NOMO-1 treated with DMSO at 0.1 percent for 48 hours (cell line): Measurements from ENCODE around the gene INPP1.
"Not testable (repeated sequence)": the region's sequence is repeated elsewhere in the genome, so short reads cannot be mapped to it uniquely, and the experiment has no call there.

Source experiments
- DNase-seq: peaks from one replicate; lab custom pipeline; 2025; ENCODE audit not compliant: unreplicated experiment; lab: John Stamatoyannopoulos, UW

INPP1 gene

DNA sequence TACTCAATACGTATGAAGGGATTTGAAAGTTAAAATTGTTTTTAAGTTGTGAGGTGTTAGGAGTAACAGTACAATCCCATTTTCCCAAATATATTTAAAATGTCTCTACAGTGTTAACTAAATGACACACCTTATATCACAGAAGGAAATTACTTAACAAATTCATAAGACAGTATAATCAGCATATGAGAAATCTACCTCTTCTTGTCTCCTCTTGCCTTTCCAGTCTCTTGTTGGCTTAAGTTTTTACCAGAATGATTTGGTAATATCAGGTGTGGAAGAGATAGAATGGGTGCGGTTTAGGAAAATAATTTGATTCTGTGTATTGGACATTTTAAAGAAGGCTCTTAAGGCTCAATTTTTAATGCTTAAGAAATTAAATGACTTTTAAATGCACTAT is 9.5 kb upstream of the INPP1 start:
- DNase-seq, result no peak

- no peak for DNase-seq
These were observed 8.7 kb upstream of the INPP1 start for GRCh38 chr2:190334479-190335224.

- DNase-seq, result no peak
These were observed 8.2 kb upstream of the INPP1 start for GRCh38 chr2:190335225-190335559.

- not testable (repeated sequence) for DNase-seq
These were observed 7.8 kb upstream of the INPP1 start for GRCh38 chr2:190335584-190335983.

DNA sequence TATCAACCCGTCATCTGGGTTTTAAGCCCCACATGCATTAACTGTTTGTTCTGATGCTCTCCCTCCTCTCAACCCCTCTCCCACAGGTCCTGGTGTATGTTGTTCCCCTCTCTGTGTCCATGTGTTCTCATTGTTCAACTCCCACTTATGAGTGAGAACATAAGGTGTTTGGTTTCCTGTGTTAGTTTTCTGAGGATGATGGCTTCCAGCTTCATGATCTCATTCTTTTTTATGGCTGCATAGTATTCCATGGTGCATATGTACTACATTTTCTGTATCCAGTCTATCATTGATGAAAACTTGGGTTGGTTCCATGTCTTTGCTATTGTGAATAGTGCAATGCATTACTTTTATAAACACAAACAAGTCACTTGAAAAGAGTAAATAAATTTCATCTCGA is 7.0 kb upstream of the INPP1 start:
- DNase-seq, result no peak

GRCh38 chr2:190338453-190338852 is 4.9 kb upstream of the INPP1 start:
- DNase-seq, result no peak

GRCh38 chr2:190339394-190339793 is 4.0 kb upstream of the INPP1 start:
- DNase-seq, result no peak

GRCh38 chr2:190340369-190340768 is 3.0 kb upstream of the INPP1 start:
- DNase-seq, result no peak

- DNase-seq, result no peak
These were observed 778 bp upstream of the INPP1 start for GRCh38 chr2:190342611-190343010.

- no peak for DNase-seq
These were observed 277 bp upstream of the INPP1 start for GRCh38 chr2:190343089-190343535.

GRCh38 chr2:190344276-190344827 is 963 bp downstream of the INPP1 start:
- DNase-seq, result peak; percentile 22

GRCh38 chr2:190350371-190350770 is 7.0 kb downstream of the INPP1 start:
- no peak for DNase-seq

DNA sequence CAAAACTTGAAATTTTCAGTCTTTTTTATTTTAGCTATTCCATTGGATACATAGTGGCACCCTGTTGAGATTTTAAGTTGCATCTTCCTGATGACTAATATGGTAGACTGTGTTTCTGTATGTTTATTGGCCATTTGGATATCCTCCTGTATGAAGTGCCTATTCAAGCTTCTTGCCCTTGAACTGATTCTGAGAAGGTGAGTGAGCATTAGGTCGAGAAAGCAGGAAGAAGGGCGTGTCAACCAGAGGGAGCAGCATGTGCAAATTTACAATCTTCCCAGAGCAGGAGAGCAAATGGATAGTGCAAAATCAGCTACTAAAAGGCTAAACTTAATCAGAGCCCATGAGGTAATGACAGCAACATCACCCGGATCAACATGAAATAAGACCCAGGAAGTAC is 8.6 kb downstream of the INPP1 start:
- DNase-seq, result no peak

DNA sequence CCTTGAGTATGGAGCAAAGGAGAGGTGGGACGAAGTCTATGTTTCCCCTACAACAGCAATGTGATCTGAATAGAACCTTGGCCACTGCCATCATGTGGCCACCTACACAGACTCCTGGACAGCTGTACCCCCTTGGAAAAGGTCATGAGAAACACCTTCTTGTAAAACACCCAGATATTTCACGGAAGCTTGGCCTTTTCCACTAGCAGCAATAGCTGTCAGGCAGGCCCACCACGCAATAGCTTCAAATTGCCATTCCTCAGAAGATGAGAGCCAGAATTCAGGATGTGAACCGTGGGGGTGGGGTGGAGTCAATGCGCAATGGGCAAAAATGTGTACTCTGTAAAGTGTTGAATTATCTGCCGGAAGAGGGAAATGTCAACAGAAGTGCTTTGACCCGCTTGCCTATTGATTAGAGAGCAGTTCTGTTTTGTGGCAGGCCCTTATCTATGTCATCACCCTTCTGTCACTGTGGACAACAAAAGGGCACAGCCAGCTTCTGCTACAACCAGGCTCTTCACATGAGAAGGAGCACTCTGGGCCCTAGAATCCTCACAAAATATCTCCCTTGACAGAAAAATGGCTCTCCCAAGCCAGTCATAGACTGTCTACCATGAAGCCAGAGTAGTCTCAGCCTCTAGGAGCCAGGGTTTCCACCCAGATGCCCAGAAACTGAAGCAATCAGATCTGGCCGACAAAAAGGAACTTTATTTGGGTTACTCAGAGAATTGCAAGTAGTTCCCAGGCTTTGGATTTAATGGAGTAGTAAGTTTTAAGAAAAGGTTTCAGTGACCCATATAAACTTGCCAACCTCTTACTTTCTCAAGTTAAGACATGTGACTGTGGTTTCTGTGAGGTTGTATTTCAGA is 9.5 kb downstream of the INPP1 start:
- DNase-seq, result no peak

DNA sequence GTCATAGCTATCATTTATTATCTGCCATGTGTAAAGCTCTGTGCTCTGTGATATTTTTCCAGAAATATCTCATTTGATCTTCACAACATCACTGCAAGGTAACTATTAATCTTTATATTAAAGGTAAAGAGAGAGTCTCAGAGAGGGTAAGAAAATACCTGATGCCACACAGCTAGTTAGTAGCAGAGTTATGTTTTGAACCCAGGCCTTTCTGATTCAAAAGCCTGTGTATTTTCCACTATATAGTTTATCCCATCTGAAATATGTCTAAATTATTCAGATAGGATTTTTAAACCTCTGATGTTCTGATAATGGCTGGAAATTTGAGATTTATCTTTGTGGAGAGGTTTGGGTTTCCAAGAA is 10.1 kb downstream of the INPP1 start:
- DNase-seq, result no peak

- DNase-seq, result no peak
These were observed 10.8 kb downstream of the INPP1 start for GRCh38 chr2:190354003-190354690.

DNA sequence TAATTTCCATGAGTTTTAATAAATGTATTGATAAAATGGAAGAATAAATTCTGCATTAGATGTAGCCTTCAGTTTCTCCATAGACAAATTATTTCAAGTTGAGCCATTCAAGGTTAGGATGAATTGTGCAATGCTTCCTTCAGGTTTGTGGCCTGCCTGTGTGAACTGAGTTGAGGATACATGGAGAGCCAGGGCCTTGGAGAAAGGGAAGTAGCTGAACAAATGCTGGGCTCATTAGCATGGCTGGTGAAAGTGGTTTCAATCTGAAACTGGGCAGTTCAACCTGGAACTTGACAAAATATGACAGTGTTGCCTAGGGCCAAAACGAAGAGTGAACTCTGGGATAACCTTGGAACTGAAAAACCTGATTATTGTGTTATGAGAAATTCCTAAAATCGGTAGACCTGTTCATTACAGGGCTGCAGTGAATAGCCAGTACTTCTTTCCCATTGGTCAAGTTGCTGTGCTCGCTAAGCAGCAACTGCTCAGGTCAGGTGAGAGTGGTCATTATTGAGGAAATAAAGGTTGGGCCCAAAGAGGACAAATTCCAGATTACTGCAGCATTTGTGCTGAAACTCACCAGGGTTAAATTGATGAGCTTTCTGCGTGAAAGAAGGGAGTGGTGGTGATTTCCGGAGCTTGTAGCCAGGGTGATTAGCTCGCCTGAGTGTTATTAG is 12.7 kb downstream of the INPP1 start:
- peak; percentile 37 for DNase-seq

- DNase-seq, result no peak
These were observed 14.2 kb downstream of the INPP1 start for GRCh38 chr2:190357600-190357999.

GRCh38 chr2:190358655-190359448 is 15.5 kb downstream of the INPP1 start:
- DNase-seq, result not testable (repeated sequence)

GRCh38 chr2:190360561-190360960 is 17.2 kb downstream of the INPP1 start:
- no peak for DNase-seq
